HEK293 (cell line): ENCODE data around the gene INSIG2.

ENCODE experiments used
- CTCF ChIA-PET: fragments of 350-600 bp; formaldehyde crosslinking; extraction: SDS; loops from one replicate; lab custom pipeline; 2021; ENCODE audit warnings: antibody characterized with exemption; lab: Yijun Ruan, JAX
- POLR2A ChIA-PET: fragments of 300-600 bp; formaldehyde crosslinking; extraction: SDS; loops from one replicate; lab custom pipeline; 2020; ENCODE audit warnings: antibody characterized with exemption, inconsistent platforms; lab: Yijun Ruan, JAX
- H3K27ac ChIP-seq: fragments of 200-500 bp; sonication (Bioruptor generic); 2 replicates; pipeline ENCODE4 v1.5.1; 2014; ENCODE audit warnings: low read depth, low read length, control low read depth, inconsistent platforms; ENCODE audit errors: extremely low read depth
- H3K36me3 ChIP-seq, 2 experiments: fragments of 200-500 bp in 1 of 2; sonication (Bioruptor generic) in 1 of 2; 1 replicate in 1 of 2; 2 replicates in 1 of 2; pipeline ENCODE4 v1.5.1; 2014 to 2017; ENCODE audit warnings: inconsistent platforms in 2 of 2, low read length in 2 of 2; ENCODE audit not compliant: control insufficient read depth in 2 of 2, insufficient read depth in 1 of 2
- H3K4me1 ChIP-seq: fragments of 200-500 bp; sonication (Bioruptor generic); 2 replicates; pipeline ENCODE4 v1.5.1; 2014; ENCODE audit warnings: mild to moderate bottlenecking, low read length, inconsistent platforms; ENCODE audit not compliant: control insufficient read depth, insufficient read depth
- H3K4me3 ChIP-seq: 2 replicates; pipeline ENCODE4 v1.5.1; 2011; ENCODE audit warnings: low read depth, mild to moderate bottlenecking, control low read depth, low read length, moderate library complexity
- H3K9me3 ChIP-seq: fragments of 200-500 bp; sonication (Bioruptor generic); 2 replicates; pipeline ENCODE4 v1.5.1; 2014; ENCODE audit warnings: low read depth, low read length, inconsistent platforms; ENCODE audit not compliant: control insufficient read depth, insufficient read depth
- OSR2 ChIP-seq: fragments of 450-650 bp; formaldehyde crosslinking; IDR thresholded peaks from 2 replicates; pipeline ENCODE4 v1.5.1; 2016; ENCODE audit warnings: missing biosample characterization, missing genetic modification characterization
- SCRT2 ChIP-seq: fragments of 450-650 bp; formaldehyde crosslinking; IDR thresholded peaks from 2 replicates; pipeline ENCODE4 v1.5.1; 2016; ENCODE audit warnings: missing biosample characterization, missing genetic modification characterization
- ZBTB20 ChIP-seq: fragments of 450-650 bp; formaldehyde crosslinking; IDR thresholded peaks from 2 replicates; pipeline ENCODE4 v1.5.1; 2016; ENCODE audit warnings: missing biosample characterization, missing genetic modification characterization
- ZFP69B ChIP-seq: fragments of 450-650 bp; formaldehyde crosslinking; IDR thresholded peaks from 2 replicates; pipeline ENCODE4 v1.5.1; 2016; ENCODE audit warnings: missing biosample characterization, missing genetic modification characterization
- ZNF366 ChIP-seq: fragments of 450-650 bp; formaldehyde crosslinking; conservative IDR thresholded peaks from 2 replicates; pipeline ENCODE4 v1.5.1; 2016; ENCODE audit warnings: missing biosample characterization, missing genetic modification characterization
- ZNF600 ChIP-seq: fragments of 450-650 bp; formaldehyde crosslinking; IDR thresholded peaks from 2 replicates; pipeline ENCODE4 v1.5.1; 2016; ENCODE audit warnings: missing biosample characterization, missing genetic modification characterization
- ZNF629 ChIP-seq: fragments of 450-650 bp; formaldehyde crosslinking; IDR thresholded peaks from 2 replicates; pipeline ENCODE4 v1.5.1; 2017; ENCODE audit warnings: missing biosample characterization, missing genetic modification characterization
- ZNF76 ChIP-seq: fragments of 450-650 bp; formaldehyde crosslinking; IDR thresholded peaks from 2 replicates; pipeline ENCODE4; 2016; ENCODE audit warnings: low read depth, missing biosample characterization, missing genetic modification characterization, borderline replicate concordance
- TF ChIP-seq, protein P1 (sequence below): IDR thresholded peaks from 2 replicates; pipeline ENCODE4 v1.6.1; 2011; ENCODE audit warnings: mild to moderate bottlenecking, low read depth, low read length, borderline replicate concordance
- TF ChIP-seq, protein P2 (sequence below): fragments of 450-650 bp; formaldehyde crosslinking; IDR thresholded peaks from 2 replicates; pipeline ENCODE4 v1.5.1; 2017; ENCODE audit warnings: missing biosample characterization, missing genetic modification characterization
- TF ChIP-seq, protein P3 (sequence below): fragments of 450-650 bp; formaldehyde crosslinking; IDR thresholded peaks from 2 replicates; pipeline ENCODE4 v1.5.1; 2016; ENCODE audit warnings: missing biosample characterization, missing genetic modification characterization
- TF ChIP-seq, protein P4 (sequence below): fragments of 450-650 bp; formaldehyde crosslinking; IDR thresholded peaks from 2 replicates; pipeline ENCODE4 v1.5.1; 2016; ENCODE audit warnings: missing biosample characterization, missing genetic modification characterization

The INSIG2 gene

DNA sequence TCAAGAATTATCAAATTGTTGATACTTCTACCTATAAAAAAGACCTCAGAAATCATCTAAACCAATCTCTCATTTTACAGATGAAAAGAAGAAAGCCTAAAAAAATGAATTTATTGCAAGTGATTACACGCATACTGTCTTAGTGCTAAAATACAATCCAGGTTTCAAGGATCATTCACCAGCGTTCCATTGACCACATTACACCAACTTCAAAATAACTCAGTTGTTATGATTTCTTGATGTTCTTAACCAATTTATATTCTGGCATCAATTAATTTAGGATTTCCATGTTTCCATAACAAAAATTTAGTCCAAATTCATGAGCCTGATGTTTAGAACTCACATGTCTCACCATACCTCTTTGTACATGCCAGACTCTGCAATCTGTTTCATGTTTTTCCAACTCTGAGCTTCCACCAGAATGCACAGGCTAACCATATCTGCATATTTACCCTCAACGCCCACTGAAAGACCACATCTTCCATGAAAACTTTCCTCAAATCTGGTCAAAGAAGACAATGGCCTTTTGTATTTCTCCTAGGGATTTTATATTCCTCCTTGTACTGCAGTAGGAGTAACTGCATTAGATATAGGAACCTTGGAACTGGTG lies 2.1 kb upstream of the INSIG2 start (continued):
- TF ChIP-seq, protein P1, sequence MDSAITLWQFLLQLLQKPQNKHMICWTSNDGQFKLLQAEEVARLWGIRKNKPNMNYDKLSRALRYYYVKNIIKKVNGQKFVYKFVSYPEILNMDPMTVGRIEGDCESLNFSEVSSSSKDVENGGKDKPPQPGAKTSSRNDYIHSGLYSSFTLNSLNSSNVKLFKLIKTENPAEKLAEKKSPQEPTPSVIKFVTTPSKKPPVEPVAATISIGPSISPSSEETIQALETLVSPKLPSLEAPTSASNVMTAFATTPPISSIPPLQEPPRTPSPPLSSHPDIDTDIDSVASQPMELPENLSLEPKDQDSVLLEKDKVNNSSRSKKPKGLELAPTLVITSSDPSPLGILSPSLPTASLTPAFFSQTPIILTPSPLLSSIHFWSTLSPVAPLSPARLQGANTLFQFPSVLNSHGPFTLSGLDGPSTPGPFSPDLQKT: no peak
- TF ChIP-seq, all 188 proteins: peak for 0

DNA sequence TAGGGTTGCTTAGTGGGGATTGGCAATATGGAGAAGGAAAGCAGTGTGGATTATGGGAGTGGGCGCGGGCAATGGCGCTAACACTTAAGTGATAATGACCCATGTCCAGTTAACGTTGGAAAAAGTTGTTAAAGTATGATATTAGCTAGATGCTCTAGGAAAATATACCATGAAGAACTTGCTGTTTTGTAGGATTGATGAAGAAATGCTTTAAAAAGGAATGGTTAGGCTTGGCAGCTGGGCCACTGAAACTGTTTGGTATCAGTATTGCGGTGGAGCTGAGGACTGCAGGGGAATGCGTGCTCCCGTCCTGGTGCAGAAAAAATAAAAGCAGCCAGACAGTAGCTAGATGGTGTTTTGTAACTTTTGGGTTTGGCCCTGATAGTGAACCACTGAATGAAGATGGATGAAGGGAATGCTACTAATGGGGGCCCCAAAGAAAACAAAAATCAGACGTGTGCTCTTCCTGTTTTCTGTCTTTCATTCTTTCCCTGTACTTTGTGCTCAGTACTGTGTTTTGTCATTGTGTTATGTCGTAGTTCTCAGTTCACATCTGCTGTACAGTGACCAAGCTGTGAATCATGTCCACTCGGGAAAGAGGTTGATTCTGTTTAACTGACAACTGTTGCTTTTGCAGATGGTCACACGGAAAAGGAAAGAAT lies 999 bp downstream of the INSIG2 start:
- Histone ChIP-seq H3K27ac (peak overlapping the region; percentile 77; the same call in 1 of the 2 replicates), H3K4me1 (peaks cover 17% of the 10 kb centered on the region), H3K36me3 (no peaks in the 10 kb centered on the region), H3K4me3 (peak overlapping the region; percentile 91), H3K9me3 (no peaks in the 10 kb centered on the region)
- ChIA-PET CTCF (interaction anchor here (0.6 to 1.3 kb wide), 6 partner anchors 10 to 57 kb away, joined by 3 to 5 read pairs (median 4); no protein-coding TSS in a partner anchor), POLR2A (interaction anchor here (1.0 to 1.8 kb wide), 4 partner anchors 11 to 97 kb away, joined by 3 to 7 read pairs (median 4); no protein-coding TSS in a partner anchor)
- TF ChIP-seq OSR2 (tag by site-specific recombination) (peak; percentile 68), ZNF600 (tag by site-specific recombination) (peak; percentile 68), ZBTB20 (tag by site-specific recombination) (peak; percentile 32), SCRT2 (tag by site-specific recombination) (peak; percentile 61), ZNF76 (tag by site-specific recombination) (peak; percentile 52), ZNF629 (tag by site-specific recombination) (no peak), ZNF366 (tag by site-specific recombination) (peak; percentile 40; the same call in 1 of the 2 replicates), ZFP69B (no peak)
- TF ChIP-seq, protein P2, sequence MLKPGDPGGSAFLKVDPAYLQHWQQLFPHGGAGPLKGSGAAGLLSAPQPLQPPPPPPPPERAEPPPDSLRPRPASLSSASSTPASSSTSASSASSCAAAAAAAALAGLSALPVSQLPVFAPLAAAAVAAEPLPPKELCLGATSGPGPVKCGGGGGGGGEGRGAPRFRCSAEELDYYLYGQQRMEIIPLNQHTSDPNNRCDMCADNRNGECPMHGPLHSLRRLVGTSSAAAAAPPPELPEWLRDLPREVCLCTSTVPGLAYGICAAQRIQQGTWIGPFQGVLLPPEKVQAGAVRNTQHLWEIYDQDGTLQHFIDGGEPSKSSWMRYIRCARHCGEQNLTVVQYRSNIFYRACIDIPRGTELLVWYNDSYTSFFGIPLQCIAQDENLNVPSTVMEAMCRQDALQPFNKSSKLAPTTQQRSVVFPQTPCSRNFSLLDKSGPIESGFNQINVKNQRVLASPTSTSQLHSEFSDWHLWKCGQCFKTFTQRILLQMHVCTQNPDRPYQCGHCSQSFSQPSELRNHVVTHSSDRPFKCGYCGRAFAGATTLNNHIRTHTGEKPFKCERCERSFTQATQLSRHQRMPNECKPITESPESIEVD (tag by site-specific recombination): no peak
- TF ChIP-seq, protein P3, sequence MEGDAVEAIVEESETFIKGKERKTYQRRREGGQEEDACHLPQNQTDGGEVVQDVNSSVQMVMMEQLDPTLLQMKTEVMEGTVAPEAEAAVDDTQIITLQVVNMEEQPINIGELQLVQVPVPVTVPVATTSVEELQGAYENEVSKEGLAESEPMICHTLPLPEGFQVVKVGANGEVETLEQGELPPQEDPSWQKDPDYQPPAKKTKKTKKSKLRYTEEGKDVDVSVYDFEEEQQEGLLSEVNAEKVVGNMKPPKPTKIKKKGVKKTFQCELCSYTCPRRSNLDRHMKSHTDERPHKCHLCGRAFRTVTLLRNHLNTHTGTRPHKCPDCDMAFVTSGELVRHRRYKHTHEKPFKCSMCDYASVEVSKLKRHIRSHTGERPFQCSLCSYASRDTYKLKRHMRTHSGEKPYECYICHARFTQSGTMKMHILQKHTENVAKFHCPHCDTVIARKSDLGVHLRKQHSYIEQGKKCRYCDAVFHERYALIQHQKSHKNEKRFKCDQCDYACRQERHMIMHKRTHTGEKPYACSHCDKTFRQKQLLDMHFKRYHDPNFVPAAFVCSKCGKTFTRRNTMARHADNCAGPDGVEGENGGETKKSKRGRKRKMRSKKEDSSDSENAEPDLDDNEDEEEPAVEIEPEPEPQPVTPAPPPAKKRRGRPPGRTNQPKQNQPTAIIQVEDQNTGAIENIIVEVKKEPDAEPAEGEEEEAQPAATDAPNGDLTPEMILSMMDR (tag by site-specific recombination): 0 out of 2 replicates have a peak, but pooled peaks have one; percentile 42
- TF ChIP-seq, protein P4, sequence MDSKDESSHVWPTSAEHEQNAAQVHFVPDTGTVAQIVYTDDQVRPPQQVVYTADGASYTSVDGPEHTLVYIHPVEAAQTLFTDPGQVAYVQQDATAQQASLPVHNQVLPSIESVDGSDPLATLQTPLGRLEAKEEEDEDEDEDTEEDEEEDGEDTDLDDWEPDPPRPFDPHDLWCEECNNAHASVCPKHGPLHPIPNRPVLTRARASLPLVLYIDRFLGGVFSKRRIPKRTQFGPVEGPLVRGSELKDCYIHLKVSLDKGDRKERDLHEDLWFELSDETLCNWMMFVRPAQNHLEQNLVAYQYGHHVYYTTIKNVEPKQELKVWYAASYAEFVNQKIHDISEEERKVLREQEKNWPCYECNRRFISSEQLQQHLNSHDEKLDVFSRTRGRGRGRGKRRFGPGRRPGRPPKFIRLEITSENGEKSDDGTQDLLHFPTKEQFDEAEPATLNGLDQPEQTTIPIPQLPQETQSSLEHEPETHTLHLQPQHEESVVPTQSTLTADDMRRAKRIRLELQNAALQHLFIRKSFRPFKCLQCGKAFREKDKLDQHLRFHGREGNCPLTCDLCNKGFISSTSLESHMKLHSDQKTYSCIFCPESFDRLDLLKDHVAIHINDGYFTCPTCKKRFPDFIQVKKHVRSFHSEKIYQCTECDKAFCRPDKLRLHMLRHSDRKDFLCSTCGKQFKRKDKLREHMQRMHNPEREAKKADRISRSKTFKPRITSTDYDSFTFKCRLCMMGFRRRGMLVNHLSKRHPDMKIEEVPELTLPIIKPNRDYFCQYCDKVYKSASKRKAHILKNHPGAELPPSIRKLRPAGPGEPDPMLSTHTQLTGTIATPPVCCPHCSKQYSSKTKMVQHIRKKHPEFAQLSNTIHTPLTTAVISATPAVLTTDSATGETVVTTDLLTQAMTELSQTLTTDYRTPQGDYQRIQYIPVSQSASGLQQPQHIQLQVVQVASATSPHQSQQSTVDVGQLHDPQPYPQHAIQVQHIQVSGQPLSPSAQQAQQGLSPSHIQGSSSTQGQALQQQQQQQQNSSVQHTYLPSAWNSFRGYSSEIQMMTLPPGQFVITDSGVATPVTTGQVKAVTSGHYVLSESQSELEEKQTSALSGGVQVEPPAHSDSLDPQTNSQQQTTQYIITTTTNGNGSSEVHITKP (tag by site-specific recombination): peak; percentile 17; the same call in 1 of the 2 replicates
